DND-41 (cell line): ENCODE results near the gene CDKL4.

Source experiments
- CTCF ChIP-seq: IDR thresholded peaks from 2 replicates; pipeline ENCODE4 v1.5.1; 2012; ENCODE audit warnings: borderline replicate concordance, low read length, moderate library complexity, mild to moderate bottlenecking; ENCODE audit not compliant: poor library complexity, severe bottlenecking; ENCODE audit errors: extremely low read depth
- EZH2 ChIP-seq: IDR thresholded peaks from 3 replicates; pipeline ENCODE4 v1.6.1; 2012; ENCODE audit warnings: borderline replicate concordance, low read depth, mild to moderate bottlenecking, moderate library complexity, low read length, inconsistent platforms; ENCODE audit not compliant: severe bottlenecking

- TF ChIP-seq CTCF = no peak
- no peak for TF ChIP-seq EZH2
Observed at GRCh38 chr2:39216346-39217191, 27.2 kb downstream of the CDKL4 start.
